ENCODE measurements around the gene ERG28. TPM values are rescaled to one million over a fixed set of nuclear protein-coding genes. Genes with fewer than 3 reads are reported as not detected.

ERG28 gene
- polyA plus RNA-seq, 2 of the 4 experiments (the other 2 are of a cell fraction), result 18.8 to 23.4 TPM

- Histone ChIP-seq H3K4me1 (peaks cover 3% of the 10 kb centered on the region; the same call in 1 of the 3 replicates), H3K4me3 (no peak overlapping the region), H3K27ac (no peak overlapping the region), H3K9me3 (peaks cover 36% of the 10 kb centered on the region), H3K4me2 (no peak overlapping the region)
- CTCF ChIA-PET, result interaction anchor here (0.9 to 3.5 kb wide), 3 partner anchors 12 to 45 kb away, joined by 3 to 19 read pairs (median 5); no protein-coding TSS in a partner anchor
- no peak for FAIRE-seq
- ATAC-seq, result no peak
- WGBS (ENCODE audit: missing lambda C conversion rate), result 63% methylated on average over 4 of the region's 4 CpGs
- TF ChIP-seq RFX5 (IDR thresholded peaks at IDR 0.05) (no peak), MAX (IDR thresholded peaks at IDR 0.05) (no peak), NPAS2 (CRISPR knock-in tag; IDR thresholded peaks at IDR 0.05; ENCODE audit: borderline replicate concordance) (no peak), RAD21 (conservative IDR thresholded peaks at IDR 0.05 in 1 of 2, IDR thresholded peaks at IDR 0.05 in 1 of 2) (no peak), ESRRA (IDR thresholded peaks at IDR 0.05; ENCODE audit: borderline replicate concordance, low read length) (no peak), BHLHE40 (IDR thresholded peaks at IDR 0.05; ENCODE audit: low read depth, low read length) (no peak), ZC3H11A (IDR thresholded peaks at IDR 0.05) (no peak), HEYL (CRISPR knock-in tag; IDR thresholded peaks at IDR 0.05) (no peak)
- DNase-seq (ENCODE audit: low read depth in 1 of 2, low spot score in 1 of 2), result no peak
- POLR2A ChIA-PET, result no interaction called here
These were observed 51.6 kb downstream of the ERG28 start for GRCh38 chr14:75609116-75609515.

- ChIA-PET POLR2A (no interaction called here), CTCF (interaction anchor here (1.0 to 3.5 kb wide), 3 partner anchors 11 to 46 kb away, joined by 4 to 19 read pairs (median 5); no protein-coding TSS in a partner anchor)
- ATAC-seq (no peak), DNase-seq (ENCODE audit: low read depth in 1 of 2, low spot score in 1 of 2) (no peak), FAIRE-seq (no peak)
- Histone ChIP-seq H3K9me3 (peaks cover 36% of the 10 kb centered on the region), H3K27ac (no peak overlapping the region), H3K4me2 (no peak overlapping the region), H3K4me1 (peaks cover 3% of the 10 kb centered on the region; the same call in 2 of the 3 replicates), H3K4me3 (no peak overlapping the region)
- TF ChIP-seq FOSB (CRISPR knock-in tag; IDR thresholded peaks at IDR 0.05) (no peak), ZNF302 (CRISPR knock-in tag; IDR thresholded peaks at IDR 0.05) (no peak), HES2 (IDR thresholded peaks at IDR 0.05) (no peak), REST (IDR thresholded peaks at IDR 0.05) (no peak), RCOR1 (IDR thresholded peaks at IDR 0.05; ENCODE audit: low read depth, low read length) (no peak), BHLHE40 (IDR thresholded peaks at IDR 0.05; ENCODE audit: low read depth, low read length) (no peak)
- WGBS (ENCODE audit: missing lambda C conversion rate), result 55% methylated on average over 12 of the region's 12 CpGs
These were observed 52.6 kb downstream of the ERG28 start for GRCh38 chr14:75607842-75608640.

GRCh38 chr14:75607044-75607443, 53.6 kb downstream of the ERG28 start:
- FAIRE-seq (no peak), ATAC-seq (no peak), DNase-seq (ENCODE audit: low read depth in 1 of 2, low spot score in 1 of 2) (no peak)
- CTCF ChIA-PET, result interaction anchor here (0.6 to 3.5 kb wide), 5 partner anchors 16 to 47 kb away, joined by 3 to 19 read pairs (median 4); no protein-coding TSS in a partner anchor
- H3K4me1 ChIP-seq, result peaks cover 13% of the 10 kb centered on the region
- TF ChIP-seq MAX (IDR thresholded peaks at IDR 0.05), result no peak
- no peak for TF ChIP-seq SREBF2 (IDR thresholded peaks at IDR 0.05)
- TF ChIP-seq E2F6 (IDR thresholded peaks at IDR 0.05; ENCODE audit: borderline replicate concordance, low read depth), result no peak
- no peak for TF ChIP-seq HOXA7 (CRISPR knock-in tag; IDR thresholded peaks at IDR 0.05)
- TF ChIP-seq ZC3H11A (IDR thresholded peaks at IDR 0.05), result no peak
- no peak for TF ChIP-seq KDM1A (IDR thresholded peaks at IDR 0.05; ENCODE audit: low read depth)
- no peak for TF ChIP-seq USF2 (IDR thresholded peaks at IDR 0.05)
- no peak for TF ChIP-seq RARB (CRISPR knock-in tag; IDR thresholded peaks at IDR 0.05)
- no peak for TF ChIP-seq HOXB5 (CRISPR knock-in tag; IDR thresholded peaks at IDR 0.05)
- TF ChIP-seq SMC3 (IDR thresholded peaks at IDR 0.05), result no peak
- TF ChIP-seq EP300 (IDR thresholded peaks at IDR 0.05), result no peak
- TF ChIP-seq CHD2 (IDR thresholded peaks at IDR 0.05; ENCODE audit: low read length, partially characterized antibody), result no peak
- TF ChIP-seq JUNB (IDR thresholded peaks at IDR 0.05), result no peak
- no peak for TF ChIP-seq JUN (IDR thresholded peaks at IDR 0.05)
- TF ChIP-seq NR3C1 (IDR thresholded peaks at IDR 0.05), result no peak
- TF ChIP-seq CHD4 (IDR thresholded peaks at IDR 0.05; ENCODE audit: borderline replicate concordance), result no peak
- H3K27ac ChIP-seq, result no peak overlapping the region
- POLR2A ChIA-PET, result no interaction called here
- H3K4me3 ChIP-seq, result no peak overlapping the region
- H3K9me3 ChIP-seq, result peaks cover 31% of the 10 kb centered on the region
- H3K4me2 ChIP-seq, result no peak overlapping the region
- whole genome bisulfite sequencing (ENCODE audit: missing lambda C conversion rate), result 73% methylated on average over 1 of the region's 1 CpG
